Measurements from ENCODE around the gene AKR1D1.
"Not testable (repeated sequence)": the region's sequence is repeated elsewhere in the genome, so short reads cannot be mapped to it uniquely, and the experiment has no call there.

AKR1D1 gene

GRCh38 chr7:138076196-138076595 is at the start of gene AKR1D1:
Gene AKR1D1, plus strand, starts transcription at chr7:138076459. Its CDS starts 60 bp downstream, at chr7:138076519.
- no peak for DNase-seq

GRCh38 chr7:138027100-138027499 is 49.2 kb upstream of the AKR1D1 start:
- no peak for DNase-seq

GRCh38 chr7:138029126-138029525 is 47.1 kb upstream of the AKR1D1 start:
- no peak for DNase-seq

- DNase-seq, result no peak
Measured at GRCh38 chr7:138029941-138030340, 46.3 kb upstream of the AKR1D1 start.

- DNase-seq, result no peak
Measured at GRCh38 chr7:138030679-138031351, 45.4 kb upstream of the AKR1D1 start.

- DNase-seq, result no peak
Measured at GRCh38 chr7:138032186-138032585, 44.1 kb upstream of the AKR1D1 start.

GRCh38 chr7:138032770-138033169 is 43.5 kb upstream of the AKR1D1 start:
- DNase-seq, result no peak

GRCh38 chr7:138033241-138033640 is 43.0 kb upstream of the AKR1D1 start:
- DNase-seq, result no peak

- DNase-seq, result peak in 1 of 2 experiments; percentile 2
Measured at GRCh38 chr7:138036135-138036534, 40.1 kb upstream of the AKR1D1 start.

- DNase-seq, result not testable (repeated sequence)
Measured at GRCh38 chr7:138040063-138040462, 36.2 kb upstream of the AKR1D1 start.

GRCh38 chr7:138044897-138045296 is 31.4 kb upstream of the AKR1D1 start:
- no peak for DNase-seq

- DNase-seq, result no peak
Measured at GRCh38 chr7:138047907-138048306, 28.4 kb upstream of the AKR1D1 start.

GRCh38 chr7:138049505-138050116 is 26.6 kb upstream of the AKR1D1 start:
- no peak for DNase-seq

- DNase-seq, result not testable (repeated sequence)
Measured at GRCh38 chr7:138051712-138052247, 24.5 kb upstream of the AKR1D1 start.

GRCh38 chr7:138052696-138053095 is 23.6 kb upstream of the AKR1D1 start:
- no peak for DNase-seq

- DNase-seq, result not testable (repeated sequence)
Measured at GRCh38 chr7:138055698-138056097, 20.6 kb upstream of the AKR1D1 start.

GRCh38 chr7:138063400-138063799 is 12.9 kb upstream of the AKR1D1 start:
- DNase-seq, result no peak

GRCh38 chr7:138064856-138065357 is 11.4 kb upstream of the AKR1D1 start:
- no peak for DNase-seq

GRCh38 chr7:138065827-138066226 is 10.4 kb upstream of the AKR1D1 start:
- no peak for DNase-seq

GRCh38 chr7:138066954-138067394 is 9.3 kb upstream of the AKR1D1 start:
- DNase-seq, result no peak

GRCh38 chr7:138067774-138068173 is 8.5 kb upstream of the AKR1D1 start:
- no peak for DNase-seq

GRCh38 chr7:138070908-138071307 is 5.4 kb upstream of the AKR1D1 start:
- DNase-seq, result no peak

GRCh38 chr7:138072726-138073125 is 3.5 kb upstream of the AKR1D1 start:
- no peak for DNase-seq

- no peak for DNase-seq
Measured at GRCh38 chr7:138074121-138074520, 2.1 kb upstream of the AKR1D1 start.
